NCI-H146 treated with DMSO at 0.1 percent for 48 hours (cell line): ENCODE results near the gene EVC.

Experiments
- DNase-seq: peaks from one replicate; lab custom pipeline; 2025; ENCODE audit not compliant: unreplicated experiment; lab: John Stamatoyannopoulos, UW

Gene EVC

DNA sequence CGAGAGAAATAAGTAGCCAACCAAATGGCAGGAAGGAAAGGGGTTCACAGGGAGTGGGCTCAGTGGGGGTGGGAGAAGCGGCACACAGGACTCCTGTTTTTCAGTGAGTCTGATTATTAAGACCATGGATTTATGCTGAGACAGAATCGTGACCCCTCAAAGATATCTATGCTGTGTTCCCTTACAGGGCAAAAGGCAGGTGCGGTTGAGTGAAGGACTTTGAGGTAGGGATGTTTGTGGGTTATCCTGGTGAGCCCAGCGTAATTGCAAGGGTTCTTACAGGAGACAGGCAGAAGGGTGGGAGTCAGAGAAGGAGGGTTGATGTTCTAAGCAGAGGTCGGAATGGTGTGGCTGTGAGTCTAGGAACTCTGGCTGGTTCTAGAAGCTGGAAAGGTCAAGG is 73.0 kb downstream of the EVC start:
- DNase-seq, result no peak

DNA sequence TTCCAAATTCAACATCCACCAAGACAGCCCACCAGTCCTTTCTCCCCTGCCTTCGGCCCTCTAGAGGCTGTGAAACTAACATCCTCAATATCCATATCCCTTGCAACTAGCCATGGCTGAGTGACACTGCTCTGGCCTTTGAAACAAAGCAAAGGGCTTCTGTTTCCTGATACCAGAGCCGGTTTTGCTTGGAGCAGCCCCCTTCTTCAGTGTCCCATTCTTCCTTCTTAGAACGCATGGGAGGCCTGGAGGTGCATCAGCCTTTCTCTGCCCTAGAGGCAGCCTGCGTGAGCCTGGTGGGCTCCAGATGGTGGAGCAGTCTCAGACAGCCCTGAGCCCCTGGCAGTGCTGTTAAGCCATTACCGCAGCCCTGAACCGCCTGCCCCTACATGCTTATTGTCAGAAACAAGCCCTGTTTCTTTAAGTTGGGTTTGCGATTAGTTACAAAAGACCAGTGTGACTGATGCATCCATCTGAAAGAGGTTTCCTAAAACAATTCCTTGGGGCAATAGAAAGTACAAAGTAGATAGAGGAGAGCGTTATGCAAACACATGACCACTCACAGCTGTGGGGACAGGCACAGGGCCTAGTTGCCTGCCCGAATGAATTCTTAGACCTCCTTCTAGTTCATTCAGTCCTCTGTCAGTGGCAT is 74.1 kb downstream of the EVC start:
- no peak for DNase-seq

GRCh38 chr4:5785806-5786680 is 75.0 kb downstream of the EVC start:
- DNase-seq, result no peak

DNA sequence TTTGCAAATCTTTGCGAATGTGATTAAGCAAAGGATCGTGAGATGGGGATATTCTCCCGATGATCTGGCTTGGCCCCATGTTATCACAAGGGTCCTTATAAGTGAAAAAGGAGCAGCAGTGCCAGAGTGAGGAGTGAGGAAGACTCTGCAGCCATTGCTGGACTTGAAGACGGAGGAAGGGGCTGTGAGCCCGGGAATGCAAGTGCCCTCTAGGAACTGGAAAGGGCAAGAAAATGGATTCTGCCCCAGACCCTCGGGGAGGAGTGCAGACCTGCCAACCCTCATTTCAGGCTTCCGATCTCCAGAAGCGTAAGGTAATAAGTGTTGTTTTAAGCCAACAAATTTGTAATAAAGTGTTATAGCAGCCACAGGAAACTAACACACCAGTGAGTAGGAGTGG is 76.3 kb downstream of the EVC start:
- no peak for DNase-seq

- no peak for DNase-seq
Observed at GRCh38 chr4:5788144-5788543, 77.1 kb downstream of the EVC start.

DNA sequence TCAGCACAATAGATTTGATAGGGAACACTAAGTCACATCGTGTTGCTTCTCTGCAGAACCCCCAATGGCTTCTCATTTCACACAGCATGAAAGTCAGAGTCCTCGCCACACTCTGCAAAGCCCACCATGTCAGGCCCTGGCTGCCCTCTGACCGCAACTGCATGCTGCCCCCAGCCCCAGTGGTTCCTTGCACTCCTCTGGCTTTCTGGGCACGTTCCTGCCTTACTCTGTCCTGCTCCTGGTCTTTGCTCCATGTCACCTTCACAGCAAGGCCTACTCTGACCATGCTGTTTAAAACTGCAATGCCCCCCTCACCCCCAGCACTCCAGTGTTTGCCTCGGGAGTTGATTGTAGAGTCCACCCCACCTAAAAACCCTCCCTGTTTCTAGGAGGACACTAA is 78.1 kb downstream of the EVC start:
- DNase-seq, result no peak

DNA sequence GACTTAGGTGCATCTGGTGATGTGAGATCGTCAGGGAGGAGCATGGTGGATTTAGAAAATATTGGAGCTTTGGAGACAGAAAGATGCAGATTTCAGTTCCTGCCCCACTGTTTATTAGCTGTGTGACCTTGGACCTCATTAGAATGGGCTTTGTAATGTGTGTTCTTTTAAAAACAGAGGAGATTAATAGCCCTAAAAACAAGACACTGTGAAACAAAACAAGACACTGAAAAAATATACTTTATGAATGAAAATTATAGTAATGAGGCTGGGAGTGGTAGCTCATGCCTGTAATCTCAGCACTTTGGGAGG is 79.5 kb downstream of the EVC start:
- DNase-seq, result no peak

DNA sequence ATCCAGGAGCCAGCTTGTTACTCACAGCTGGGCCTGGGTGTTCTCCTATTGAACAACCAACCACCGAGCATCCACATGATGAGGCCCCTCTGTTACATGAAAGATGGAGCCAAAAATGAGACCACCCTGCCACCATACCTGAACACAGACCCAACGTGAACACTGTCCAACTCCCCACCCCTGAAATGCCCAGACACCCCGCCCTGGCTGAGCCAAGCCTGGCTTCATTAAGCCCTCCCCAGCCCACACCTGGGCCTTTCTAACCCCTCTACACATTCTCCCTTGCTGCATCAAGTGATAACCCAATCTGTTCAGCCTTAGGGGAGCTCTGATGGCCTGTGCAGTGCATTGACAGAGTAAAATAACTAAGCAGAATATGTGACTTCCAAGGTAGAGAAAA is 80.7 kb downstream of the EVC start:
- DNase-seq, result no peak

- DNase-seq, result no peak
Observed at GRCh38 chr4:5793514-5793913, 82.5 kb downstream of the EVC start.

GRCh38 chr4:5795580-5795979 is 84.6 kb downstream of the EVC start:
- DNase-seq, result no peak

GRCh38 chr4:5796976-5797375 is 86.0 kb downstream of the EVC start:
- no peak for DNase-seq

DNA sequence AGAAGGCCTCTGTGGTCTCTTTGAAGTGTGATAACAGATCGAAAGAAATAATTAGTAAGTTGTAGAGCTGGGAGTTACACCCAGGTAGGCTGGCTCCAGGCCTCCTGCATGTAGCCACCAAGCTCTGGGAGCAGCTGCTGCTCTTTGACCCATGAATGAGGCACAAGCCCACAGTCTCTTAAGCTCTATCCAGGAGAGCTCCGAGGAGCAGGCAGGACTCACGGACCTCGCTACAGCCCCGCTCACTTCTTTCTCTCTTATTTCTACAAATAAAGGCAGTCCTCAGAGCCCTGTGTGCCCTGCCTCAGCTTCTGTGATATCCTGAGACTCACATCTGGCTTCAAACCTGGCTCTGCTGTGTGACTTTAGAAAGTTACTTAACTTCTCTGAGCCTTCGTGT is 86.9 kb downstream of the EVC start:
- DNase-seq, result no peak

GRCh38 chr4:5798462-5798861 is 87.5 kb downstream of the EVC start:
- no peak for DNase-seq

GRCh38 chr4:5798946-5799345 is 87.9 kb downstream of the EVC start:
- DNase-seq, result no peak

GRCh38 chr4:5799406-5799805 is 88.4 kb downstream of the EVC start:
- no peak for DNase-seq

- no peak for DNase-seq
Observed at GRCh38 chr4:5800496-5800895, 89.5 kb downstream of the EVC start.

- DNase-seq, result no peak
Observed at GRCh38 chr4:5801696-5802095, 90.7 kb downstream of the EVC start.

DNA sequence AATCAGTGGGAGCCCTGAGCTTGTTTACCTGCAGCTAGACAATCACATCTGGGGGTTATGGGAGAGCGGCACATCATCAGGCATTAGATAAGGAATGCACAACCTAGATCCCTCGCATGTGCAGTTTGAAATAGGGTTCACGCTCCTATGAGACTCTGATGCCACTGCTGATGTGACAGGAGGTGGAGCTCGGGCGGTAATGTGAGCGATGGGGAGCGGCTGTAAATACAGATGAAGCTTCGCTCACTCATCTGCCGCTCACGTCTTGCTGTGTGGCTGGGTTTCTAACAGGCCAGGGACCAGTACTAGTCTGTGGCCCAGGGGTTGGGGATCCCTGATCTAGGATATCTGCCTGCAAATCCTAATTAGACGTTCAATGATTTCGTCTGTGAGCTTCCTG is 91.6 kb downstream of the EVC start:
- no peak for DNase-seq

GRCh38 chr4:5804656-5805055 is 93.7 kb downstream of the EVC start:
- DNase-seq, result no peak

GRCh38 chr4:5805270-5805669 is 94.3 kb downstream of the EVC start:
- no peak for DNase-seq

DNA sequence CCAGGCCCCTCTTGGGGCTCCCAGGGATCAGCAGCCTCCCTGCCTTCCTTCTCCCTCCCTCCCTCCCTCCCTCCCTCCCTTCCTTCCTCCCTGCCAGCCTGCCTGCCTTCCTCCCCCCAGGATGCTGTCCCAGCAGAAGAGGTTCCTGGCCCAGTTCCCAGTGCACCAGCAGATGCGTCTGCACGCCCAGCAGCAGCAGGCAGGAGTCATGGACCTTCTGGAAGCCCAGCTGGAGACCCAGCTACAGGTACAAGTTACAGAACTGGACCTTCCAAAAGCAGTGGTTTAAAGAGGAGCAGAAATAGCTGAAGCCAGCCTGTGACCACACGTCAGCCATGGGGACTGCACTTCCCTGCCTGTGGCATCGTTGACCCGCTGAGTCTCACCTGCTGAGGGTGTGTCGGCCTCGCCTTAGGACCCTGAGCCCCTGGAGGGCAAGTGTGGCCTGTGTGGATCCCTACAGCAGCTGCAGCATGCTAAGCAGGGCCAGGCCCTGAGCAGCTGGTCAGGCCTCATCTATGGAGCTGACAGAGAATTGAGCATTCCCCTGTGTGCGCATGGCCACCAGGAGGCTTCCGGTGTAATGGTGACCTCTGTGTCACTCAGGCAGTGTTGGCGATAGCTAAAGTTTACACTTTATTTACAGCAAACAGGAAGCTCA is 97.2 kb downstream of the EVC start:
- DNase-seq, result no peak

DNA sequence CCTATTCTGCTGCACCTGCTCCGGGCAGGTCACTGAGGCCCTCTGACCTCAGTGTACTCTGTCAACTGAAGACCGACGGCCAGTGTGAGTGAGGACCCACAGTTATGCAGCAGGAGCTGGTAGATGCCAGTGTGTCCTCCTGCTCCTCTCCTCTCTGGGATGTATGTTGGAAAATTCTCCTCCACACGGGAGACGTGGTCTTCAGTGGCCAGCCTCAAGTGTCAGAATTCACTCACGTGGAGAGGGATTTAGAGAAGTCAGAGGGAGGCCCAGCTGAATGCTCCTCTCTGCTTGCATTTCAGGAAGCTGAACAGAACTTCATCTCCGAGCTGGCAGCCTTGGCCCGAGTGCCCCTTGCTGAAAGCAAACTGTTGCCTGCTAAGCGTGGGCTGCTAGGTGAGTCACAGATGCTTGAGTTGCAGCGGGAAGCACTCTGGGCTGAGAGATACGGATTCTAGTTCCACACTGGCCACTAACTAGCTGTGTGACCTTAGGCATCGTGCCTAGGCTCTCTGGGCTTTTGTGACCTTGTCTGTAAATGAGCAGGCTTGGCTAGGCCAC is 98.3 kb downstream of the EVC start:
- DNase-seq, result no peak
